Anterior cingulate cortex (tissue), 58 donors: ENCODE measurements around the gene AMACR.
"Not testable (repeated sequence)": the region's sequence is repeated elsewhere in the genome, so short reads cannot be mapped to it uniquely, and the experiment has no call there.

ENCODE experiments used
- DNase-seq, 58 donors: peaks; one replicate each; lab custom pipeline; 2025; lab: John Stamatoyannopoulos, UW

AMACR gene

GRCh38 chr5:33975852-33976251, 32.0 kb downstream of the AMACR start:
- DNase-seq, result no peak

- DNase-seq, result no peak
Observed at GRCh38 chr5:33973271-33973670, 34.6 kb downstream of the AMACR start.

- DNase-seq, result peak in 5 of 58 donors; percentile 1 to 16 (median 6)
Observed at GRCh38 chr5:33969572-33970452, 38.0 kb downstream of the AMACR start.

GRCh38 chr5:33968211-33969005, 39.4 kb downstream of the AMACR start:
- DNase-seq, result no peak

GRCh38 chr5:33966805-33967204, 41.0 kb downstream of the AMACR start:
- DNase-seq, result no peak

GRCh38 chr5:33964132-33964700, 43.6 kb downstream of the AMACR start:
- no peak for DNase-seq

GRCh38 chr5:33958176-33958575, 49.7 kb downstream of the AMACR start:
- no peak for DNase-seq

- DNase-seq, result no peak
Observed at GRCh38 chr5:33957577-33958150, 50.2 kb downstream of the AMACR start.

GRCh38 chr5:33952175-33952574, 55.7 kb downstream of the AMACR start:
- DNase-seq, result not testable (repeated sequence)

- DNase-seq, result no peak
Observed at GRCh38 chr5:33944543-33945132, 63.2 kb downstream of the AMACR start.

GRCh38 chr5:33941090-33941489, 66.8 kb downstream of the AMACR start:
- no peak for DNase-seq

- DNase-seq, result peak in 1 of 58 donors; percentile 0
Observed at GRCh38 chr5:33939556-33940262, 68.1 kb downstream of the AMACR start.

- no peak for DNase-seq
Observed at GRCh38 chr5:33938881-33939280, 69.0 kb downstream of the AMACR start.

- no peak for DNase-seq
Observed at GRCh38 chr5:33938507-33938796, 69.4 kb downstream of the AMACR start.

- DNase-seq, result no peak
Observed at GRCh38 chr5:33937707-33938506, 69.9 kb downstream of the AMACR start.

- no peak for DNase-seq
Observed at GRCh38 chr5:33937017-33937706, 70.7 kb downstream of the AMACR start.

- DNase-seq, result no peak
Observed at GRCh38 chr5:33936381-33937016, 71.4 kb downstream of the AMACR start, which contains the start of gene RXFP3. TSS of gene RXFP3 (plus strand) at chr5:33936386. CDS start at chr5:33936741, 355 bp downstream.
